Ramos (cell line): Measurements from ENCODE around the gene UBE2E2.

Experiments
- in situ Hi-C: fragments of 300-500 bp; cut with MboI; formaldehyde crosslinking; loops from one replicate; pipeline ENCODE4 v1.14.3; 2022; ENCODE audit warnings: low sequenced_read_pairs; ENCODE audit not compliant: unreplicated experiment

Gene UBE2E2

DNA sequence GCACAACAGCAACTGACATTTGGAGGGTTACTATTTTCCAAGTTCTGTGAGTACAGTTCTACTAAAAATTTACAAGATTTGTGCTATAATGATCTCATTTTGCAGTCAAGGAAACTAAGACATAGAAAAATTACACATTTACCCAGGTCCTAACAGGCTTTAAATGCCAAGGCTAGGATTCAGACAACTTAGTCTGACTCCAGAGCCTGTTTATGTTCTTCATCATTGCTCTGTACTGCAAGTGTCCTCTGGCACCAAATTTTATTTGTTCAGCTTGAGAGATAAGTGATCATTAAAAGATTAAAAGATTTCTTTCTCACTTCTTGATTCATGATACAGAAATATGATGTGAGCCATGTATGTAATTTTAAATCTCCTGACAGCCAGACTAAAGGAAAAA is 290.8 kb downstream of the UBE2E2 start:
- in situ Hi-C loops, result no loop called here

DNA sequence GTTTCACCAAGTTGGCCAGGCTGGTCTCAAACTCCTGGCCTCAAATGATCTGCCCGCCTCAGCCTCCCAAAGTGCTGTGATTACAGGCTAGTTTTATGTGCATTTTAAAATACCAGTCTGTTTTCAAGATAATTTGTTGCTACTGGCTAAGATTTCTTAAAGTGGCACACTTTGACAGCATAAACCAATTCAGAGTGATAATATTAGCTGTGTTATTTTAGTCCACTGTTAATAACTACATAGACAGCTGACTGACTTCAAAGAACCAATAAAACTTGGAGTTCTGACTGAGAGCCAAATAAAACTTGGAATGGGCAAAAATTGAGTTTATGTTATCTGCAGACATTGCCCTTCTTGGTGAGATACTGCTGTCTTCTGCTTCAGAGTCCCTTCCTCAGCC is 291.8 kb downstream of the UBE2E2 start:
- in situ Hi-C loops, result no loop called here

DNA sequence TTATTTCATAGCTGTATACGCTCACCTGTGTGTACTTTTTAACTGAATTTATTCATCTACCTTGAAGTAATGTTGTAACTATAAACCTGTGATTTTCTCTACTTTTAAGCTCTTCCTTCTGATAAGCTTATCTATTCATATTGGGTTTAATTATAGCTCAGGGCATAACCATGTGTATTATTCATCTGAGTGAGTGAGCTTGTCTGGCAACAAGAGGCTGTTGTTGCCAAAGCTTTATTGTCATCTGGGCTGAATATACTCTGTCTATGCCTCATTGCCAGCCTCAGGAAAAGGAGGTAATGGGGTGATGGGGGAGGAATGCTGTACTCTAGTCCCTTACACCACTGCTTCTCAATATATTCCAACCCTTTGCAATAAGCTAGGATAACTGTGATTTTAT is 292.4 kb downstream of the UBE2E2 start:
- in situ Hi-C loops, result no loop called here

DNA sequence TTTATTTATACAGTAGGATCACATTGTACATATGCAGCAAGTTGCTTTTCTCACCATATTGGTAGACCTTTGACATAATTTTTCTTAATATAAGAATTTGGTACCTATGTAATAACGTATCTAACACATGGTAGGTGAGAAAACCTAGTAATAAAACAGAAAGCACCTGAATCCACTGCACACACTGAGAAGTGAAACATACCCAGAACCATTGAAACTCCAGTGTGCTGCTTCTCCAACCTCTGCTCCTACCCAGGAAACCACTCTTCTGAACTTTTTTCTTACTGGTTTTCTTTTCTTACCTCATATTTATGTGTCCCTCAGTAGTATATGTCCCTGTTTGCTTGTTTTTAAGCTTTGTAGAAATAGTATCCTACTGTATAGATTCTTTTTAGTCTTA is 293.0 kb downstream of the UBE2E2 start:
- in situ Hi-C loops, result no loop called here

DNA sequence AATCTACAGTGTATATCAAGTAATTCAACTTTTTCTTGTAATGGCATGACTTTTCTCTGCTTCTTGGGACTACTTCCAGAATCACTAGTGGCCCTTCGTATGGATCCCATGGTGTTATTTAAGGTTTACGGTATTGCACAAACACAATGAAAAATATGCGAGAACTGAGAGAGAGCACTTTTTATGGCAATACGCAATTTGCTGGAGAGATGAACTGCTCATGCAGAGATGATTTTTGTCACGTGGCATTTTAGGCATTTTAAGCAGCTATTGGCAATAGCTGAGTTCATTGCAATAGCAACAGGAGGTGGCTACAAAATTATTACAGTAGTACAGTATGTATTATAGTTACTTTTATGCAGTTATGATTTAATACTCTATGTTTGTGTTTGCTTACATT is 294.0 kb downstream of the UBE2E2 start:
- in situ Hi-C loops, result no loop called here

DNA sequence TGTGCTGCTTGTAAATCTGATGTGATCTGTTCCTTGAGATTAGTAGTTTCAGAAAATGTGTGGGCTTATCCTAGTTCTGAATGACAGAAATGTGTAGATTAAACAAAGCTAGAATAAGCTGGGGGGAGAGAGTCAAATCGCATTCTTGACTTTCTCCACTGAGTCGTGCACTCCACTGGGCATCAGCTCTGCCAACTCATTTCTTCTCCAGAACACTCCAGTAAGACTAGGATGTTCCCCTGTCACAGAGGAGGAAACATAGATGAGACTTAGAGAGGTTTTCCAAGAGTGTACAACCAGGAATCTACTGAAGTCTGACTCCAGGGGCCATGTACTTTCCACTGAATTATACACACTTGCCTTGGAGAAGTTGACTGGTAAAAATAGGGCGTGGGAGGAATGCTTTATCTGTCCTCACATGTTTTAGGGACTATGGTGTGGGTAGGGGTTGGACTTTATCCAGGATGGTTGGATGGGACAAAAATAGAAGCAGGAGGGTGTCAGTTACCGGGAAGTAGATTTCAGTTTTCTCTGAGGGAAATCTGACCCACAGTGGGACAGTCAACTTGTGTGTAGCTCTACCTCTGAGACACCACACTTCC is 298.2 kb downstream of the UBE2E2 start:
- in situ Hi-C loops, result no loop called here

DNA sequence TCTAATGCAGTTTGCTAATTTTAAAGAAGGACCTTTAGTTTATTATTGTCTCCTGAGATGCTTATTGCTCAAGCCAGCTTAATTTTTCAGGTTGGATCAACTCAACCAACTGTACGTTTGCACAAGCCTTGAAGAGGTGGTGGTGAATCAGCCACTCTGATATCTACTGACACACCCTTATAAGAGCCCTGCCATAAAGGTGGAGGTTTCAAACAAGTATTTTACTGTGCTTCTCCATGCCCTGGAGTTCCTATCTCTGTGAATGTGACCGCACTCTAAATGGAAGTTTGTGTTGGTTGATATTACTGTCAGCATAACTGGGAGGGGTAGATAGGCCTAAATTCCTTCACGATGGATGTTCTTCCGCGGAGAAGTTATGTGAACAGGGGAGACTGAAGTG is 305.3 kb downstream of the UBE2E2 start:
- in situ Hi-C loops, result no loop called here

DNA sequence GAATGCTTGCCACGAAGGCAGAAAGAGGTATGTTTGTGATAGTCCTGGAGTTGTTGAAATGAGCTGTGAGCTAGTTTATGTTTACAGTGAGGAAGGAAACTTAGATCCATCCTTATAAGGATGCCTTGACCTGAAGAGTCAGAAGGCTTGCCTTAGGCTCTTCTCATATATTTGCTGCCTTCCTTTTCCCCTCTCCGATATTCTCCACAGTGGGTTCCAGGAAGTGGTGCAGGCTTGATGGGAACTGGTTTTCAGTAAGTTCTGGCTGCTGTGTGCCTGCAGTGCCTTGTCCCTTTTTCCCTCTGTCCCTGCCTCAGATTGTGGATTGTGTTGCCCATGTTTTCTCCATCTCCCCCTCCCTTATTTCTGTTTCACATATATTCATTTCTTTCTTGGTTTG is 315.3 kb downstream of the UBE2E2 start:
- in situ Hi-C loops, result no loop called here

DNA sequence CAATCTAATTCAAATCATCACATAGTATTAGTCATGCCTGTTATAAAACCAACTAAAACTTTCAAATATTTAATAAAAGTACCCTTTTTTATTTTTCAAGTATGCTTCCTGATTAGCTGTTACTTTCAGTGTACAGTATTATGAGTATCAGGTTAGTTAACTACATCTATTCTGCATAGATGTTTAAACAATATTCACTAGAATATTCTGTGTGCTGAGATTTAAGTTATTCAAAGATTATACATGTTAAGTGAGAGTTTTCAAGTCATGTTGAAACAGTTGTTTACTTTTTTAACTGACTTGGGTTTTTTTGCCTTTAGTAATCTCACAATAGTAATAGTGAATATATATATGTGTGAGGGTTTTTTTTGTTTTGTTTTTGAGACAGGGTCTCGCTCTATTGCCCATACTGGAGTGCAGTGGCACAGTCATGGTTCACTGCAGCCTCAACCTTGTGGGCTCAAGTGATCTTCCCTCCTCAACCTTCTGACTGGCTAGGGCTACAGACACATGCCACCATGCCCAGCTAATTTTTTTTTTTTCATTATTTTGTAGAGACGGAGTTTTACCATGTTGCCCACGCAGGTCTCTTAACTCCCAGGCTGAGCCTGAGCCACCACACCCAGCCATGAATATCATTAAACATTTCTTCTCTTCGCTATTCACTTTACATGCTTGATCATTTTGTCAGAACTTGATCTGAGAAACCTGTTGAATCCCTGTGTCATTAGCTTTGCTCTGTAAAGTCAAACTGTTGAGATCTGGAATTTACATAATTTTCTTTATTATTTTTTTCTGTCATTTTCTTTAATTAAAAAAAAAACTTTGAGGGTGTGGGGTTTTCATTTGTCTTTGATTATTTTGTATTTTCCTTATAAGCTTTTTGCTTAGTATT is 316.4 kb downstream of the UBE2E2 start:
- in situ Hi-C loops, result no loop called here

DNA sequence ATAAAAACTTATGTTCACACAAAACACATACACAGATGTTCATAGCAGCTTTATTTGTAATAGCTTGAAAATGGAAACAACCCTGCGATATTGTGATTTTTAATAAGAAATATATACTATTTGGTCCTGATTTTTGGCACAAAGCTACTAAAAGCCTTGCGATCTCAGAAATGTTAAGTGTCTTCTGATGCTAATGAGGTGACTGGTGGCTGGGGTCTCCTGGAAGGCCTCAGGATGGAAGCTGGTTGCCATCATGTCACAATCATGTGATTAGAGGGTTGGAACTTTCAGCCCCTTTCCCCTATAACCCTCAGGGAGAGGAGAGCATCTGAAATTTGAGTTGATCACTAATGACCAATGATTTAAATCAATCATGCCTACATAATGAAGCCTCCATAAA is 324.2 kb downstream of the UBE2E2 start:
- in situ Hi-C loops, result no loop called here

DNA sequence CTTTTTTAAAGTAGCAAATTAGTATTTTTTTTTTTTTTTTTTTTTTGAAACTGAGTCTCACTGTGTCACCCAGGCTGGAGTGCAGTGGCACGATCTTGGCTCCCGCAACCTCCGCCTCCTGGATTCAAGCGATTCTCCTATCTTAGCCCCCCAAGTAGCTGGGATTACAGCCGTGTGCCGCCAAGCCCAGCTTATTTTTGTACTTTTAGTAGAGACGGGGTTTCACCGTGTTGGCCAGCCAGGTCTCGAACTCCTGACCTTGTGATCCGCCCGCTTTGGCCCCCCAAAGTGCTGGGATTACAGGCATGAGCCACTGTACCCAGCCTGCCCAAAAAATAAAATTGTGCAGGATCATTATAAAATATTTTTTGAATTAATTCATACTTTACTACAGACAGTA is 330.5 kb downstream of the UBE2E2 start:
- in situ Hi-C loops, result no loop called here

DNA sequence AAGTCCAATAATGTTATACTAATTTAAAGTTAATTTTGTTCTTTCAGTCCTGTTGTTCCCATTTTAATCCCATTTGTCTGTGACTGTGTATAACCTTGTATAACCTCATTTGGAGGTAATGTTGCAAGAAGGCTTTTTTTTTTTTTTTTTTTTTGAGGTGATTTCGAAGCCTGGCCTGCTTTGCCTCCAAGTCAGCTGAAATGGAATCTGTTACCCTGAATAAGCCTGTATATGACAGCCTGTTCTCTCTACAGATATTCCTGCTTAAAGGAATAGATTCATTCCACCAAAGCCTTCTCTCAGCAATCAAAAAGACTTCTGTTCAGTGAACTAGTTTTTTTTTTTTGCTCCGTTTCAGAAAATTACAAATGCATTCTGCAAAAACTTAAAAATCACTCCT is 330.9 kb downstream of the UBE2E2 start:
- in situ Hi-C loops, result no loop called here

DNA sequence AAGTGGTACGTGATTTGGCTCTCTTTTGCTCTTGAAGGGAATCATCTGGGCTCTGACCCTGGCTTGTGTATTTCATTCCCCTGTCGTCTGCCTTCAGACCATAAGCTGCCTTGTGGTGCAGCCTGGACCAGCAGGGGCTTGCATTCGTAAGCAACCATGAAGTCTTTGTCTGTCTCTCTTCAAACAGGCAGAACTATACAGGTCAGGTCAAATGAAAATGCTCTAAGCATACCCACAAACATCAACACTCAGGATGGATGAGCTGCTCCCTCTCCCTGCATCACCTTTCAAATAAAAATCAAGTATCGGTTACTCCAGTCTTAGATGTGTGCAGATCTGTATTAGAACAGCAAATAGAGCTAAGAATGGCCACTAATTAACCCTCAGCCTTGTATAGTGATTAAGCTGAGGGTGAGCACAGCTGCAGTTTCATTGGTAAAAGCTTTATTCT is 334.0 kb downstream of the UBE2E2 start:
- in situ Hi-C loops, result no loop called here

DNA sequence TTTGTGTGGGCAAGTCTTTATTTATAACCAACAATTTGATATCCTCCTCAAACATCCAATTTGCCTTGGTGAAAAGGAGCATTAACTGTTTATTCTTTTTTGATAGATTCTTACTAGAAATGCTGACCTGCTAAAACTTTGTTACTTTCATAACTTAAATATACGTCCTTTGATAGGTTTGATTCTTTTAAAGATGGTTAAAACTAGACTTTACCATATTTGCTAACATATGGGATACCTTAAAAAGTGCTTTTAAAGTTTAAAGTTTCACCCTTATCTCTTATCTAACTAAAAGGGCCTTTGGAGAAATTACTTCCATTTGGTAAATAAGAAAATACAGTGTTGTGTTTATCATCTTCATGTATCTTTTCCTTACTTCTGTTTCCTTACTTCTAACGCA is 336.1 kb downstream of the UBE2E2 start:
- in situ Hi-C loops, result no loop called here

DNA sequence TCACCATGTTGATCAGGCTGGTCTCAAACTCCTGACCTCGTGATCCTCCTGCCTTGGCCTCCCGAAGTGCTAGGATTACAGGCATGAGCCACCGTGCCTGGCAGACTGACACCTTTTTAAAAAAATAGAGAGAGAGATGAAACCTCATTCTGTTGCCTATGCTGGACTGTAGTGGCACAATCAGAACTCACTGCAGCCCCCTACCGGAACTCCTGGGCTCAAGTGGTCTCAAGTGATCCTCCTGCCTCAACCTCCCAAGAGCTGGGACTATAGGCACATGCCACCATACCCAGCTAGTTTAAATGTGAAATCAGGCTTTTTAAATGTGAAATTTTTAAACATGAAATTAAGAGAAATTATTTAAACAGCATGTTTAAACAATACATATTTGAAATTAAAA is 337.5 kb downstream of the UBE2E2 start:
- in situ Hi-C loops, result no loop called here

DNA sequence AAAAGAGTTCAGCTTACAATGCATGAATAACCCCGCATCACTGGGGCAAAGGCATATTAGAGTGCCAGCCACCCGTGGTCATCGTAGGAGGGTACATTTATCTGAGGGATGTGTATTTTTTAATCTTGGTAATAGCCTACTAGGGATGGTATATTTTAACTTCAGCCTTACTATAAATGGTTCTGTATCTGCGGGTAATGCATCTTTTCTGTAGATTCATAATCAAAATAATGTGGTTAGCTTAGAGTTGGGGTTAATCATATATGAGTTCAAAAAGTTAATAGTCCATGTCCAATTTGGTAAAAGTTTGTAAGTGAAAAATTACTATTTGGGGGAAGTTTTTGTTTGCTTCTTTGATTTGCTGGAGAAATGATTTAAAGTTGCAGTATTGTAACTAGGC is 339.0 kb downstream of the UBE2E2 start:
- in situ Hi-C loops, result no loop called here

DNA sequence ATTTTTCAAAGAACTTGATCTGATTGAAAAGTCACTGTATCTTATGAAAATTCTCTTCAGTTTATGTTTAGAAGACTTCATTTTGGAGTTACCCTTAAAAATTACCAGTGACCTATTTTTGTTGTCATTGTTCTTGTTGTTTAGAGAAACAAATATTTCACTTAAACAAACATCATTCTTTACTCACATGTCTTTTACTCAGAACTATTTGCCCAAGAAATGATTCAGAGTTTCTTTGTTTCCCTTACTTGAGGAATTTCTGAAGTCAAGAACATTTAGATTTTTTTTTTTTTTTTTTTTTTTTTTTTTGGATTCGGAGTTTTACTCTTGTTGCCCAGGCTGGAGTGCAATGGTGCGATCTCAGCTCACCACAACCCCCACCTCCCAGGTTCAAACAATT is 343.1 kb downstream of the UBE2E2 start:
- in situ Hi-C loops, result no loop called here

DNA sequence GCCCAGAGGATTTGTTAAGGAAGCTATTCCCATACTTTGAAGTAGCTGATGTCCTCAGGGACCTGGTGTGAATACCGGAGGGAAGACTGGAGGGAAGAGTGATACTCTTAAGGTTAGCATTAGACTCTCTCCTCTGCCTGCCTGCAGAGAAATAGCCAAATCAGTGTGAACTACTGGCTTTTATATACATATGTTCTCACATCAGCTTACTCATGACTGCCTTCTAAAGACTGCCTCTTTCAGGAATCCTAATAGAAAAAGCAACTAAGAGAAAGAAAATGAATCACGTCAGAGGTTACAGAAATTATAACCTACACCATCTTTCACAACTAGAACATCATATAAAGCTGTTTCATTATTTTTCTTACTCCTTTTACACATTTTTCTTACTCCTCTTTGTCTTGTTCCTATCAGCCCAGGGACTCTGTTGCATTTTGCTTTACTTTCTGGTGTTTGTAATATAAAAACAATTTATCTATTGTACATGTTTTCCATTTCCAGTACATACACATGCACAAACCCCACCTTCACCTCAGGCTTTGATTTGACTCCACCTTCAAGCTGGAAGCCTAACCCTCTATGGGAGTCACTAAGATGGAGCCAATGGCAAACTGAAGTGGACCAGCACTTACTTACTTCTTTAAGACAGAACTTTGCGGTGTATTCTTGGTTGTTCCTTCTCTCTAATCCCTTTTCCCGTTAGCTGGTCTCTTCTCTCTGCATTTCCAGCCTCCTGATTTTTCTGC is 345.0 kb downstream of the UBE2E2 start:
- in situ Hi-C loops, result no loop called here

DNA sequence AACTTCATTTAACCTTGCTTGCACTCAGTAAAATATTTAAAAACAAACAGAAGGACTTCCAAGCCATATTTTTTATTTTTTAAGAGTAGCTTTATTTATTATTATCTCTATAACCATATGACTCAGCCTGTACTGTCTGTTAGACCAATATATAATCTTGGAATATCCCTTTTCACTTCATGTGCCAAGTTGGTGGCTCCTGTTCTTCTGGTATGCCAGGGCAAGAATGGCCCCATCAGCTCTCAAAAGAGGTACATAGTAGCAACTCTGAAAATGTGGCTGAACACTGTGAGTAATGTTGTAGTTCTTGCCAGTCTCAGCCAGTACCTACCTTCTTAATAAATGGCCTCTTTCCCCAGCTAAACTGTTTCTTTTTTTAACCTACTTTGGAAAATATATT is 345.6 kb downstream of the UBE2E2 start:
- in situ Hi-C loops, result no loop called here

DNA sequence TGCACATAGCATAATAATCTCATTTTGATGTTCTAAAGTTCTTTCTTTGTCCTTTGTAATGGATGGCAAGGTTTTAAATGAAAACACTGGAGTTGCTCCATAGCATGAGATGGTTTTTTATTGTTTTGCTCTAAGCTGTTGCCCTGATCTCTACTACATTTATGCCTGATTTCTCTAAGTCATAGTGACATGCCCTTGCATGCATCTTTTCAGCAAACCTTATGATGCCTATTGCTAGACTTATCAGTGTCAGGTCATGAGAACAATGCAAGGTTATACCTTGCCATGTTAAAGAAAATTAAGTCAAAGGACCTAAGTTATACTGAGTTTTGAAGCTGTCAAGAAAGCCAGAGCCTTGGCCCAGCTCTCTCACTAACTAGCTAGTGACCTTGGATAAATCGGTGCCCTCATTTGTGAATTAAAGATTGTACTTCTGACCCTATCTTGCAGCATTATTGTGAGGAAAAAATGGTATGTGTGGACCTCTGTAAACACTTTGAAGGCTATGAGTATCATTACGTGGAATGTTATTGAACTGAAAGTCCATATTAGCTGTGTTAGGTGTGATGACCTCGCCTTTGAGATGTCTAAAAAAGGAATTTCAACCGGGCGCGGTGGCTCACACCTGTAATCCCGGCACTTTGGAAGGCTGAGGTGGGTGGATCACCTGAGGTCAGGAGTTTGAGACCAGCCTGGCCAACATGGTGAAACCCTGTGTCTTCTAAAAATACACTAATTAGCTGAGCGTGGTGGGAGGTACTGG is 346.2 kb downstream of the UBE2E2 start:
- in situ Hi-C loops, result no loop called here

DNA sequence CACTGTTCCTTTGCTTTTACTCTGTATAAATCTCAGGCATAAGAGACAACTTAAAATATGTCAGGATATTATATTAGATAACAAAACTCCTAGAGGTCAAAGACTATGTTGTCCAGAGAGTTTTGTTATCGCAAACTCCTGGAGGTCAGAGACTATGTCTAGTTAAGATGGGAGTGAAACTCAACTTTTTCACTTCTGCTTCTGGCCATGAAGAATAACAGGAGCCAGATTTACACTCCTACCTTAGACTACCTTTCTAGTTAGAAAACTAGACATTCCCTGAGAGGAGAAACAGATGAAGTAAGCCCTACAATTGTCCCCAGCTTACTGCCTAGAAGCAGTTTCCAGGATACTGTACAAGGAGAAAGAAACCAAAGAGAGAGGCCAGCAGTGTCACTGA is 347.3 kb downstream of the UBE2E2 start:
- in situ Hi-C loops, result no loop called here
